H54 (cell line): ENCODE data around the gene LBX2.
"Not testable (repeated sequence)": the region's sequence is repeated elsewhere in the genome, so short reads cannot be mapped to it uniquely, and the experiment has no call there.

Experiments
- DNase-seq: peaks from one replicate; pipeline ENCODE4 v3.0.0; 2011; ENCODE audit warnings: low spot score, mixed read lengths; ENCODE audit not compliant: insufficient read length
- FAIRE-seq: peaks from 3 replicates; lab custom pipeline; 2011; peaks lifted over from hg19 to GRCh38; lab: Jason Lieb, UNC
- POLR2A ChIP-seq: IDR thresholded peaks from 2 replicates; pipeline ENCODE4 v1.6.1; 2011; ENCODE audit warnings: low read depth, mild to moderate bottlenecking, low read length

LBX2 gene

GRCh38 chr2:74493546-74493945 is 5.9 kb downstream of the LBX2 start:
- FAIRE-seq (no peak), DNase-seq (no peak)
- TF ChIP-seq POLR2A: no peak

DNA sequence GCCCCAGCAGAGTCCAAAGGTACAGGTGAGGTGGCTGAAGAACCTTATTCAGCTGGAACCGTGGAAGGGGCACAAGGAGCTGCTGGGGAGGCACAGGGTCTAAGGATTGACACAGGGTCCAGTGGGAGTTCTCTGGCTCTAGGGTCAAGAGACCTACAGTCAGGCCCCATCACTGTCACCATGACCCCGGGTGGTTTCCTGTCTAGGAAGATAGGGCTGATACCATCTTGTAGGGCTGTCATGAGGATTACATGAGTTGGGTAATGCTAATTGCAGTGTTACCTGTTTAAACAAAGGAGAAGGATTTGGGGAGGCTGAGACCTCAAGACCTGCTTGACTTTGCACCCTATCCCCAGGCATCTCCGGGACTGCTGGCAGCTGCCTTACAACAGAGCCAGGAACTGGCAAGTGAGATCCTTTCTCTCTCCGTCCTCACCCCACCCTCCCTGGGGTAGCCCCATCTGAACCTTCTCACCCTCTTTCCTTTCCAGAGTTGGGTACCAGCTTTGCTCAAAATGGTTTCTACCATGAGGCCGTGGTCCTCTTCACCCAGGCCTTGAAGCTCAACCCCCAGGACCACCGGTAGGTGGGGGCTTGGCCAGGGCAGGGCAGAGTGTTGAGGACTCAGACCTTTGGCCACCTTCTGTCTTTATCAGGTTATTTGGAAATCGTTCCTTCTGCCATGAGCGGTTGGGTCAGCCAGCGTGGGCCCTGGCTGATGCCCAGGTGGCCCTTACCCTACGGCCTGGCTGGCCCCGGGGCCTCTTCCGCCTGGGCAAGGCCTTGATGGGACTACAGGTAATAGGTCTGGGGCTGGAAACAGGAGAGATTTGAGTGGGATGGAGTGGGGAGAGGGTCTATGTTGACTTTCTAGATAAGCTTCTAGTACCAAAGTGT is 7.5 kb downstream of the LBX2 start:
- DNase-seq: no peak
- no peak for FAIRE-seq
- no peak for TF ChIP-seq POLR2A

GRCh38 chr2:74489906-74490305 is 9.5 kb downstream of the LBX2 start:
- FAIRE-seq (no peak), DNase-seq (no peak)
- no peak for TF ChIP-seq POLR2A

- DNase-seq (no peak), FAIRE-seq (no peak)
- TF ChIP-seq POLR2A: no peak
These were observed 10.5 kb downstream of the LBX2 start for GRCh38 chr2:74488643-74489481.

DNA sequence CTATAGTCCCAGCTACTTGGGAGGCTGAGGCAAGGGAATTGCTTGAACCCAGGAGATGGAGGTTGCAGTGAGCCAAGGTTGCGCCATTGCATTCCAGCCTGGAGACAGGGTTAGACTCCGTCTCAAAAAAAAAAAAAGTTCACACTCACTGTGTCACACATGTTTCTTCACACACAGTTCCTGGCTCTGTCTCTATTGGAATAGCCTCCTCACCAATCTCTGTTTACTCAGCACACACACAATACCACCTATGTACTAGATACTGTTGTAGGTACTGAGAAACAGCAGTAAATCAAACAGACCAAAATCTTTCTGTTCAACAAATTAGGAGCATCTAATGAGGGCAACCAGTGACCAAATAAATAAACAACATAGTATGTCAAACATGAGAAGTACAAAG is 13.3 kb downstream of the LBX2 start:
- FAIRE-seq (no peak), DNase-seq (no peak)
- no peak for TF ChIP-seq POLR2A

DNA sequence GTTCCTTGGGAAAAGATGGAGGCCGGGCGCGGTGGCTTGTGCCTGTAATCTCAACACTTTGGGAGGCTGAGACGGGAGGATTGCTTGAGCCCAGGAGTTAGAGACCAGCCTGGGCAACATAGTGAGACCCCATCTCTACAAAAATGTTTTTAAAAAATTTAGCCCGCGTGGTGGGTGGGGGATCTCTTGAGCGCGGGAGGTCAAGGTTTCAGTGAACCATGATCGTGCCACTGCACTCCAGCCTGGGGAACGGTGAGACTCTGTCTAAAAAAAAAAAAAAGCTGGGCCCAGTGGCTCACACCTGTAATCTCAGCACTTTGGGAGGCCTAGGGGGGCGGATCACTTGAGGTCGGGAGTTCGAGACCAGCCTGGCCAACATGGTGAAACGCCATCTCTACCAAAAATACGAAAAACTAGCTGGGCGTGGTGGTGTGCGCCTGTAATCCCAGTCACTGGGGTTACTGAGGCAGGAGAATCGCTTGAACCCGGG is 15.7 kb downstream of the LBX2 start:
- FAIRE-seq, DNase-seq: not testable (repeated sequence)

GRCh38 chr2:74482801-74483674 is 16.4 kb downstream of the LBX2 start, which contains the start of the genes CCDC142 and TTC31:
TSS of gene CCDC142 (minus strand) at chr2:74482998. CDS start at chr2:74482837, 161 bp downstream.
TSS of gene TTC31 (plus strand) at chr2:74483081. CDS start at chr2:74483096, 15 bp downstream.
- FAIRE-seq (no peak), DNase-seq (peak; percentile 91)
- TF ChIP-seq POLR2A: peak; percentile 30; the same call in 1 of the 2 replicates

DNA sequence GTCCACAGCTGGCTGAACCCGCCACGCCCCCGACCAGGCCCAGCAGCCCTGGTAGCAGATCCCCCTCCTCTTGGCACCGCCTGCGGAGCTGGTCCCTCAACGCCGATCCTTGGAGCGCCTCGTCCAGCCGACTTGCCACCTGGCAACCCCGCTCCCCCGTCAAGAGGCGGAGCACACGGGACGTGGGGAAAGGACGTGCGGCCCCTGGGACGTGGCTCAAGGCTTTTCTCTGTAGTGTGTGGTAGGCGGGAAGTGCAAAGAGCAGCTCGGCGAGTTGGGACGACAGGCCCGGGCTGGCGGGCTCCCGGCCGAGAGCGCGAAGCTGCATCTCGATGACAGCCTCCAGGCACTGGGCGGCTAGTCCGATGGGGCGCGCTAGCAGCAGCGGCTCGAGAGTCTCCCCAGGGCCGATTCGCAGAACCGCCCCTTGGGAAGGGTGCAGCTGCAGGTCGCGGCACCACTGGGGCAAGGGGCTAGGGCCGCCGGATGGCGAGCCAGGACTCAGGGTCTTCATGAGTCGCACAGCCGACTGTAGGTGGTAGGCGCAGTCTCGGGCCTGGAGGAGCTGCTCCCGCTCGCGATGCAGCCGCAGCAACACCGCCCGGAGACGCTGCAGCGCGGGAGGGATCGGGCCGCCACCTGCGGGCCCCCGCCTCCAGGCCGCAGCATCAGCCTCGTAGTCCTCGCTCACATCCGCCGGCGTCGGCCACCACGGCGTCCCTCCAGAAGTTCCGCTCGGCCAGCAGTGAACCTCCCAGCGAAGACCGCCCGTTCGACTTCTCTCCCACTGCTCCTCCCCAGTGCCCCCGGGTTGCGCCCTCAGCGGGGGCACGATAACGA is 17.2 kb downstream of the LBX2 start:
- no peak for TF ChIP-seq POLR2A
- FAIRE-seq (no peak), DNase-seq (no peak)

- DNase-seq: no peak
- TF ChIP-seq POLR2A: no peak
- FAIRE-seq: no peak
These were observed 18.0 kb downstream of the LBX2 start for GRCh38 chr2:74481431-74481830.

DNA sequence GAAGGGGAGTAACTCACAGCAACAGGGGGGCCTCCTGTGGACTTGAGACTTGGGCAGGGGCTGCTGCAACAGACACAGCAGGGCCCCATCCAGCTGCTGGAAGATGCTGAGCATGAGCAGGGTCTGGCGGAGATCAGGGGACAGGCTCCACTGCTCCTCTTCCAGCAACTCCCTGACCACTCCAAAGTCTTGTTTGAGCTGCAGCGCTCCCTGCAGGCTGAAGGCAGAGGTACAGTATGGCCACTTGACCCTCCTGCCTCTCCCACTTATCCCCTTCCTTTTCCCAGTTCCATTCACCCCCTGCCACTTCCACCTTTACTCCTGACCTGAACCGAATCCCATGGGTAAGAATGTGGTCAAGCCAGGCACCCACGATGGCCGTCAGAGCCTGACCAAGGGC is 24.5 kb downstream of the LBX2 start:
- TF ChIP-seq POLR2A: no peak
- FAIRE-seq (no peak), DNase-seq (no peak)

- TF ChIP-seq POLR2A: no peak
- DNase-seq (no peak), FAIRE-seq (no peak)
These were observed 24.9 kb downstream of the LBX2 start for GRCh38 chr2:74474481-74474880.

- no peak for FAIRE-seq
- DNase-seq: no peak
- no peak for TF ChIP-seq POLR2A
These were observed 26.5 kb downstream of the LBX2 start for GRCh38 chr2:74472945-74473258.
